ENCODE results near the gene LRRC70.

LRRC70 gene

DNA sequence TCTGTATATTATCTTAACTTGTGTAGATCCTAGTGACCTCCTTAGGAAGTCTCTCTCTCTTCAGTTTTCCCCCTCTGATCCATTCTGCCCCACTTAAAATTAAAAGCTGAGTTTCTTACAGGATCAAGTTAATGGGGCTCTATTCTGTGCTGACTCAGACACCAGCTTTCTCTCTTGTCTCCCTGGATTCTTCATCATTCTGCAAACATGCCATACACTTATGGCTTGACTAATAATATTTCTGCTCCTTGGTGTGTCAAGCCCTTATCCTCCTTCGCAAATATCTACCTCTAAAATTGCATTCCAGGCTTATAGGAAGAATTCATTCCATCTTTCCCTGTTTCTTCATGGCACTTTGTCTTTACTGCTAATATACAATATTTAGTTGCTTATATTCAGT, 18.1 kb downstream of the LRRC70 start:
- Histone ChIP-seq H3K27me3 (ENCODE audit: insufficient read depth, poor library complexity, severe bottlenecking) (no peaks in the 10 kb centered on the region), H3K27ac (replicated peaks) (no peak overlapping the region), H3K4me3 (replicated peaks; ENCODE audit: insufficient read depth, low read length) (no peak overlapping the region)
- TF ChIP-seq POLR2AphosphoS5 (IDR thresholded peaks at IDR 0.05; ENCODE audit: low read depth) (no peak), SPI1 (IDR thresholded peaks at IDR 0.05; ENCODE audit: borderline replicate concordance, low read depth) (no peak)
- TF ChIP-seq, protein P1, sequence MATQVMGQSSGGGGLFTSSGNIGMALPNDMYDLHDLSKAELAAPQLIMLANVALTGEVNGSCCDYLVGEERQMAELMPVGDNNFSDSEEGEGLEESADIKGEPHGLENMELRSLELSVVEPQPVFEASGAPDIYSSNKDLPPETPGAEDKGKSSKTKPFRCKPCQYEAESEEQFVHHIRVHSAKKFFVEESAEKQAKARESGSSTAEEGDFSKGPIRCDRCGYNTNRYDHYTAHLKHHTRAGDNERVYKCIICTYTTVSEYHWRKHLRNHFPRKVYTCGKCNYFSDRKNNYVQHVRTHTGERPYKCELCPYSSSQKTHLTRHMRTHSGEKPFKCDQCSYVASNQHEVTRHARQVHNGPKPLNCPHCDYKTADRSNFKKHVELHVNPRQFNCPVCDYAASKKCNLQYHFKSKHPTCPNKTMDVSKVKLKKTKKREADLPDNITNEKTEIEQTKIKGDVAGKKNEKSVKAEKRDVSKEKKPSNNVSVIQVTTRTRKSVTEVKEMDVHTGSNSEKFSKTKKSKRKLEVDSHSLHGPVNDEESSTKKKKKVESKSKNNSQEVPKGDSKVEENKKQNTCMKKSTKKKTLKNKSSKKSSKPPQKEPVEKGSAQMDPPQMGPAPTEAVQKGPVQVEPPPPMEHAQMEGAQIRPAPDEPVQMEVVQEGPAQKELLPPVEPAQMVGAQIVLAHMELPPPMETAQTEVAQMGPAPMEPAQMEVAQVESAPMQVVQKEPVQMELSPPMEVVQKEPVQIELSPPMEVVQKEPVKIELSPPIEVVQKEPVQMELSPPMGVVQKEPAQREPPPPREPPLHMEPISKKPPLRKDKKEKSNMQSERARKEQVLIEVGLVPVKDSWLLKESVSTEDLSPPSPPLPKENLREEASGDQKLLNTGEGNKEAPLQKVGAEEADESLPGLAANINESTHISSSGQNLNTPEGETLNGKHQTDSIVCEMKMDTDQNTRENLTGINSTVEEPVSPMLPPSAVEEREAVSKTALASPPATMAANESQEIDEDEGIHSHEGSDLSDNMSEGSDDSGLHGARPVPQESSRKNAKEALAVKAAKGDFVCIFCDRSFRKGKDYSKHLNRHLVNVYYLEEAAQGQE (IDR thresholded peaks at IDR 0.05; ENCODE audit: insufficient replicate concordance, low read depth) = no peak
- no peak for DNase-seq (ENCODE audit: low read depth in 1 of 2, low spot score in 1 of 2)

DNA sequence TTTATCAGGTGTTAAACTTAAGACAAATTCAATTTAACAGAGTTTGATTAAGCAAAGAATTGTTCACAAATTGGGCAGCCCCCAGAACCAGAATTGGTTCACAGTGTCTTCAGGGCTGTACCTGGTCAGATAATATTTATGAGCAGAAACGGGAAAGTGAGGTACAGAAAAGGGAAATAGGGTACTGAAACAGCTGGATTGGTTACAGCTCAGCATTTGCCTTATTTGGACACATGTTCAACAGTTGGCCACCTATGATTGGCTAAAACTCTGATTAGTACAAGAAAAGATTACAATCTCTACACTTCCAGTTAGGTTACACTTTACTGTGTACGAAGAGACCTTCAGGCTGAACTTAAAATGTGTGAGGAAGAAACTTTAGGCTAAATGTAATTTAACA, 18.7 kb downstream of the LRRC70 start:
- TF ChIP-seq, protein P1 (IDR thresholded peaks at IDR 0.05; ENCODE audit: insufficient replicate concordance, low read depth) = no peak
- no peak for TF ChIP-seq POLR2AphosphoS5 (IDR thresholded peaks at IDR 0.05; ENCODE audit: low read depth)
- TF ChIP-seq CTCF (IDR thresholded peaks at IDR 0.05; ENCODE audit: insufficient read depth, low read length) = no peak
- no peak for TF ChIP-seq SPI1 (IDR thresholded peaks at IDR 0.05; ENCODE audit: borderline replicate concordance, low read depth)
- no peak for TF ChIP-seq GABPA (IDR thresholded peaks at IDR 0.05; ENCODE audit: low read depth)
- H3K27ac ChIP-seq (replicated peaks) = no peak overlapping the region
- DNase-seq (ENCODE audit: low read depth in 1 of 2, low spot score in 1 of 2) = no peak
- no peak overlapping the region for H3K4me3 ChIP-seq (replicated peaks; ENCODE audit: insufficient read depth, low read length)
- H3K27me3 ChIP-seq (ENCODE audit: insufficient read depth, poor library complexity, severe bottlenecking) = no peaks in the 10 kb centered on the region

- no peak overlapping the region for H3K4me3 ChIP-seq (replicated peaks; ENCODE audit: insufficient read depth, low read length)
- no peak for DNase-seq (ENCODE audit: low read depth in 1 of 2, low spot score in 1 of 2)
- TF ChIP-seq GABPA (IDR thresholded peaks at IDR 0.05; ENCODE audit: low read depth) (no peak), CTCF (IDR thresholded peaks at IDR 0.05; ENCODE audit: insufficient read depth, low read length) (no peak), POLR2AphosphoS5 (IDR thresholded peaks at IDR 0.05; ENCODE audit: low read depth) (no peak), SPI1 (IDR thresholded peaks at IDR 0.05; ENCODE audit: borderline replicate concordance, low read depth) (no peak)
- TF ChIP-seq, protein P1 (IDR thresholded peaks at IDR 0.05; ENCODE audit: insufficient replicate concordance, low read depth) = no peak
- no peaks in the 10 kb centered on the region for H3K27me3 ChIP-seq (ENCODE audit: insufficient read depth, poor library complexity, severe bottlenecking)
- no peak overlapping the region for H3K27ac ChIP-seq (replicated peaks)
These were observed 22.1 kb downstream of the LRRC70 start for GRCh38 chr5:62600560-62601252.
